Neural cell (in vitro differentiated cells): ENCODE data around the gene LAMA5. TPM values are rescaled to one million over a fixed set of nuclear protein-coding genes. Genes with fewer than 3 reads are reported as not detected.

Experiments
- H2AFZ ChIP-seq: fragments of 200-600, 300-800 bp; sonication (generic), shearing (Covaris generic); 2 replicates; pipeline ENCODE4 v1.6.0; 2014; ENCODE audit warnings: low read depth, mild to moderate bottlenecking, antibody characterized with exemption, low read length, moderate library complexity
- H3F3A ChIP-seq: fragments of 200-600 bp; shearing (Covaris generic); 2 replicates; pipeline ENCODE4 v1.6.1; 2016; ENCODE audit warnings: mild to moderate bottlenecking, moderate library complexity, mixed read lengths, antibody characterized with exemption, low read length; ENCODE audit not compliant: insufficient read depth, poor library complexity, severe bottlenecking
- H3K27ac ChIP-seq: fragments of 200-600, 300-800 bp; sonication (generic), shearing (Covaris generic); 2 replicates; pipeline ENCODE4 v1.5.1; 2014; ENCODE audit warnings: mild to moderate bottlenecking, low read length, moderate library complexity
- H3K27me3 ChIP-seq: fragments of 300-800, 200-600 bp; sonication (generic), shearing (Covaris generic); 2 replicates; pipeline ENCODE4 v1.6.0; 2014; ENCODE audit warnings: mild to moderate bottlenecking, low read depth, low read length, moderate library complexity; ENCODE audit not compliant: insufficient read depth
- H3K36me3 ChIP-seq: fragments of 300-800, 200-600 bp; sonication (generic), shearing (Covaris generic); 2 replicates; pipeline ENCODE4 v1.5.1; 2014; ENCODE audit warnings: mild to moderate bottlenecking, antibody characterized with exemption, low read length, moderate library complexity; ENCODE audit not compliant: insufficient read depth
- H3K4me2 ChIP-seq: fragments of 300-800, 200-600 bp; sonication (generic), shearing (Covaris generic); 2 replicates; pipeline ENCODE4 v1.6.0; 2014; ENCODE audit warnings: mild to moderate bottlenecking, low read length
- H3K4me3 ChIP-seq: fragments of 300-800, 200-600 bp; sonication (generic), shearing (Covaris generic); 2 replicates; pipeline ENCODE4 v1.5.1; 2014; ENCODE audit warnings: mild to moderate bottlenecking, low read length, moderate library complexity
- H3K79me2 ChIP-seq: fragments of 200-600 bp; shearing (Covaris generic); replicated peaks from 2 replicates; pipeline ENCODE4 v1.6.0; 2014; ENCODE audit warnings: mild to moderate bottlenecking, low read length, moderate library complexity; ENCODE audit not compliant: insufficient read depth
- H3K9ac ChIP-seq: fragments of 300-800, 200-600 bp; sonication (generic), shearing (Covaris generic); 2 replicates; pipeline ENCODE4 v1.6.1; 2016; ENCODE audit warnings: mild to moderate bottlenecking, low read length, mixed read lengths
- H3K9me2 ChIP-seq: fragments of 200-600 bp; shearing (Covaris generic); 2 replicates; pipeline ENCODE4 v1.6.1; 2016; ENCODE audit warnings: mild to moderate bottlenecking, low read length, mixed read lengths; ENCODE audit not compliant: insufficient read depth
- H3K9me3 ChIP-seq: fragments of 200-600, 300-800 bp; sonication (generic), shearing (Covaris generic); 2 replicates; pipeline ENCODE4 v1.6.1; 2016; ENCODE audit warnings: mild to moderate bottlenecking, mixed run types, low read length, moderate library complexity, mixed read lengths
- H4K20me1 ChIP-seq: fragments of 200-600 bp; shearing (Covaris generic); 2 replicates; pipeline ENCODE4 v1.6.1; 2016; ENCODE audit warnings: mild to moderate bottlenecking, mixed run types; ENCODE audit not compliant: insufficient read depth
- EP300 ChIP-seq: fragments of 450-650 bp; conservative IDR thresholded peaks from 2 replicates; pipeline ENCODE4 v1.6.1; 2014; ENCODE audit warnings: antibody characterized with exemption, mild to moderate bottlenecking, moderate library complexity; ENCODE audit not compliant: poor library complexity, severe bottlenecking
- EZH2 ChIP-seq: fragments of 200-600, 300-800 bp; shearing (Covaris generic), sonication (generic); IDR thresholded peaks from 2 replicates; pipeline ENCODE4 v1.6.1; 2014; ENCODE audit warnings: antibody characterized with exemption, low read length, borderline replicate concordance, mild to moderate bottlenecking; ENCODE audit not compliant: insufficient read depth, poor library complexity, severe bottlenecking
- MXI1 ChIP-seq: fragments of 450-650 bp; conservative IDR thresholded peaks from 2 replicates; pipeline ENCODE4 v1.6.1; 2014; ENCODE audit warnings: antibody characterized with exemption, mild to moderate bottlenecking; ENCODE audit not compliant: poor library complexity, severe bottlenecking
- POLR2AphosphoS5 ChIP-seq: IDR thresholded peaks from 2 replicates; pipeline ENCODE4 v1.6.1; 2012
- RAD21 ChIP-seq: fragments of 450-650 bp; conservative IDR thresholded peaks from 2 replicates; pipeline ENCODE4 v1.6.1; 2014; ENCODE audit warnings: antibody characterized with exemption, mild to moderate bottlenecking, moderate library complexity
- SMC3 ChIP-seq: fragments of 450-650 bp; conservative IDR thresholded peaks from 2 replicates; pipeline ENCODE4 v1.6.1; 2014; ENCODE audit warnings: antibody characterized with exemption, mild to moderate bottlenecking, moderate library complexity; ENCODE audit not compliant: poor library complexity
- TAF1 ChIP-seq: IDR thresholded peaks from 2 replicates; pipeline ENCODE4 v1.6.1; 2012; ENCODE audit warnings: low read depth
- polyA plus RNA-seq: library from polyadenylated mRNA; depleted of rRNA; stranded (reverse); fragments of >200 nt; gene quantifications from 2 replicates; pipeline ENCODE4 v1.2.3, GENCODE V29; 2014
- TF ChIP-seq, protein P1 (sequence below): fragments of 450-650 bp; IDR thresholded peaks from 2 replicates; pipeline ENCODE4 v1.5.1; 2014; ENCODE audit warnings: antibody characterized with exemption, mild to moderate bottlenecking, moderate library complexity; ENCODE audit not compliant: poor library complexity, severe bottlenecking
- TF ChIP-seq, protein P2 (sequence below): IDR thresholded peaks from 2 replicates; pipeline ENCODE4 v1.6.1; 2012; ENCODE audit warnings: borderline replicate concordance

LAMA5 gene
- polyA plus RNA-seq, 1 donor from 2014 or later, result 27.2 TPM

DNA sequence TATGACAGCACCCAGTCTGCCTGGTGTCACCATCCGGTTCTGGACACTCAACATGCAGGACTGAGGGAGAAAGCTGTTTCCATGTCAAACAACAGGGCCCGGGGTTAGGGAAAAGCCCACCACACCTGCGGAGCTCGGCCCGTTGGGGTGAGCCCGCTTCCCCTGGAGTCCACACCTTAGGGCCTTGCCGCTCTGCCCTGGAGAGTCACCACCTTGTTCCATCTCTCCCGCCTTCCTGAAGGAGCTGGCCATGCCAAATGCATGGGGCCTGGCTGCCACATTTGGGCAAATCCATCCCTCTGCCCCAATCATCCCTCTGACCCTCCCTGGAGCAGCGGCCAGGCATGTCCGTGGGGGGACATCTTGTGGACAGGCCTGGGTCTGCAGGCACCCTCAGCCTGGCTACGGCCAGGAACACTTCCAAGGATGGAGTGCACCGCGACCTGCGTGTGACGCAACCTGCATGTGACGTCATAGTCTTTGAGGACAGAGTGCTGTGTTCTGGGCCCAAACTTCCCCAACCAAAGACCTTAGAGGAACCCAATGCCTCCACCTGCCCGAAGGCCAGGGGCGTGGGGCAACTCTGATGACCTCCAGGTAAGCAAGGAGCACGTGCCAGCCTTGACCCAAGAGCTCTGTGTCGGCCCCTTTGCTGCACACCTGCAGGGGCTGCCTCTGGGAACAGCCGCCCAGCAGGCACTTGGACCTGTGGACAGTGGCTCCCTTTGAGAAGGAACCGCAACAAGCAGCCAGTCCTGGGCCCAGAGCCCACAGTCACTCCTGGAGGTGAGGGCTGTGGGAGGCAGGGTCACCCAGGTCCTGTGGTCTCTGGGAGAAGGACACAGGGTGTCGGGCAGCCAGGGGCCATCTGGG lies 38.2 kb upstream of the LAMA5 start:
- H3K27me3 ChIP-seq, result no peaks in the 10 kb centered on the region
- no peaks in the 10 kb centered on the region for H3K9me3 ChIP-seq
- no peaks in the 10 kb centered on the region for H4K20me1 ChIP-seq
- no peak for TF ChIP-seq EP300
- TF ChIP-seq, protein P1, sequence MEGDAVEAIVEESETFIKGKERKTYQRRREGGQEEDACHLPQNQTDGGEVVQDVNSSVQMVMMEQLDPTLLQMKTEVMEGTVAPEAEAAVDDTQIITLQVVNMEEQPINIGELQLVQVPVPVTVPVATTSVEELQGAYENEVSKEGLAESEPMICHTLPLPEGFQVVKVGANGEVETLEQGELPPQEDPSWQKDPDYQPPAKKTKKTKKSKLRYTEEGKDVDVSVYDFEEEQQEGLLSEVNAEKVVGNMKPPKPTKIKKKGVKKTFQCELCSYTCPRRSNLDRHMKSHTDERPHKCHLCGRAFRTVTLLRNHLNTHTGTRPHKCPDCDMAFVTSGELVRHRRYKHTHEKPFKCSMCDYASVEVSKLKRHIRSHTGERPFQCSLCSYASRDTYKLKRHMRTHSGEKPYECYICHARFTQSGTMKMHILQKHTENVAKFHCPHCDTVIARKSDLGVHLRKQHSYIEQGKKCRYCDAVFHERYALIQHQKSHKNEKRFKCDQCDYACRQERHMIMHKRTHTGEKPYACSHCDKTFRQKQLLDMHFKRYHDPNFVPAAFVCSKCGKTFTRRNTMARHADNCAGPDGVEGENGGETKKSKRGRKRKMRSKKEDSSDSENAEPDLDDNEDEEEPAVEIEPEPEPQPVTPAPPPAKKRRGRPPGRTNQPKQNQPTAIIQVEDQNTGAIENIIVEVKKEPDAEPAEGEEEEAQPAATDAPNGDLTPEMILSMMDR, result peak; percentile 40
- H3K27ac ChIP-seq, result no peak overlapping the region
- peak overlapping the region; percentile 83 for H3K9ac ChIP-seq
- H3K9me2 ChIP-seq, result no peaks in the 10 kb centered on the region
- peak overlapping the region; percentile 73 for H3K4me2 ChIP-seq
- H3K79me2 ChIP-seq, result peaks cover 9% of the 10 kb centered on the region
- no peaks in the 10 kb centered on the region for H3F3A ChIP-seq
- H3K36me3 ChIP-seq, result no peaks in the 10 kb centered on the region
- H3K4me3 ChIP-seq, result peak overlapping the region; percentile 93
- H2AFZ ChIP-seq, result no peak overlapping the region

DNA sequence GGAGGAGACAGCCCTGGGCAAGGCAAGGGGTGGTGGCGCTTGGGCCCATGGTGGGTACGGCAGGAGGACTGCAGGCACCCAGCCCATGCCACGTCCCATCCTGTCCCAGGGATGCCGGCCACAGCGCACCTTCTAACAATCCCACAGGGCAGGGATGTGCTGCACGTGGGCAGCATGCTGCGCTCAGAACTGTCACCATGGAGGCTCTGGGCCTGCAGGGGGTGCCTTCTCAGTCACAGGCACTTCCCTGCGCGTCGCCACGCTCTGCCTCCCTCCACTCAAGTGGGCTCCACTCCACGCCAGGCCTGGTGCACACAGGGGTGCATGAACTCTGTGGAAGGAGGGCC lies 37.6 kb upstream of the LAMA5 start:
- H3K36me3 ChIP-seq, result no peaks in the 10 kb centered on the region
- H3F3A ChIP-seq, result no peaks in the 10 kb centered on the region
- no peak overlapping the region for H3K4me2 ChIP-seq
- H3K9ac ChIP-seq, result no peak overlapping the region
- no peaks in the 10 kb centered on the region for H3K9me3 ChIP-seq
- no peaks in the 10 kb centered on the region for H3K27me3 ChIP-seq
- no peaks in the 10 kb centered on the region for H3K9me2 ChIP-seq
- peaks cover 9% of the 10 kb centered on the region for H3K79me2 ChIP-seq
- H4K20me1 ChIP-seq, result no peaks in the 10 kb centered on the region
- TF ChIP-seq SMC3, result no peak
- TF ChIP-seq POLR2AphosphoS5, result no peak
- TF ChIP-seq, protein P2, sequence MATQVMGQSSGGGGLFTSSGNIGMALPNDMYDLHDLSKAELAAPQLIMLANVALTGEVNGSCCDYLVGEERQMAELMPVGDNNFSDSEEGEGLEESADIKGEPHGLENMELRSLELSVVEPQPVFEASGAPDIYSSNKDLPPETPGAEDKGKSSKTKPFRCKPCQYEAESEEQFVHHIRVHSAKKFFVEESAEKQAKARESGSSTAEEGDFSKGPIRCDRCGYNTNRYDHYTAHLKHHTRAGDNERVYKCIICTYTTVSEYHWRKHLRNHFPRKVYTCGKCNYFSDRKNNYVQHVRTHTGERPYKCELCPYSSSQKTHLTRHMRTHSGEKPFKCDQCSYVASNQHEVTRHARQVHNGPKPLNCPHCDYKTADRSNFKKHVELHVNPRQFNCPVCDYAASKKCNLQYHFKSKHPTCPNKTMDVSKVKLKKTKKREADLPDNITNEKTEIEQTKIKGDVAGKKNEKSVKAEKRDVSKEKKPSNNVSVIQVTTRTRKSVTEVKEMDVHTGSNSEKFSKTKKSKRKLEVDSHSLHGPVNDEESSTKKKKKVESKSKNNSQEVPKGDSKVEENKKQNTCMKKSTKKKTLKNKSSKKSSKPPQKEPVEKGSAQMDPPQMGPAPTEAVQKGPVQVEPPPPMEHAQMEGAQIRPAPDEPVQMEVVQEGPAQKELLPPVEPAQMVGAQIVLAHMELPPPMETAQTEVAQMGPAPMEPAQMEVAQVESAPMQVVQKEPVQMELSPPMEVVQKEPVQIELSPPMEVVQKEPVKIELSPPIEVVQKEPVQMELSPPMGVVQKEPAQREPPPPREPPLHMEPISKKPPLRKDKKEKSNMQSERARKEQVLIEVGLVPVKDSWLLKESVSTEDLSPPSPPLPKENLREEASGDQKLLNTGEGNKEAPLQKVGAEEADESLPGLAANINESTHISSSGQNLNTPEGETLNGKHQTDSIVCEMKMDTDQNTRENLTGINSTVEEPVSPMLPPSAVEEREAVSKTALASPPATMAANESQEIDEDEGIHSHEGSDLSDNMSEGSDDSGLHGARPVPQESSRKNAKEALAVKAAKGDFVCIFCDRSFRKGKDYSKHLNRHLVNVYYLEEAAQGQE, result no peak
- TF ChIP-seq MXI1, result no peak
- TF ChIP-seq RAD21, result no peak
- TF ChIP-seq EZH2, result no peak
- TF ChIP-seq EP300, result no peak
- TF ChIP-seq TAF1, result no peak
- TF ChIP-seq, protein P1, result no peak
- H2AFZ ChIP-seq, result no peak overlapping the region
- H3K27ac ChIP-seq, result no peak overlapping the region
- H3K4me3 ChIP-seq, result peak overlapping the region; percentile 93
